HG03521 (cell line): ENCODE data around the gene TINAGL1.

Experiments
- ATAC-seq: cut with Tn5 transposase; IDR thresholded peaks from one replicate; pipeline ENCODE4 v1.9.1; 2021; ENCODE audit warnings: mild to moderate bottlenecking, moderate library complexity; ENCODE audit not compliant: unreplicated experiment

The TINAGL1 gene

DNA sequence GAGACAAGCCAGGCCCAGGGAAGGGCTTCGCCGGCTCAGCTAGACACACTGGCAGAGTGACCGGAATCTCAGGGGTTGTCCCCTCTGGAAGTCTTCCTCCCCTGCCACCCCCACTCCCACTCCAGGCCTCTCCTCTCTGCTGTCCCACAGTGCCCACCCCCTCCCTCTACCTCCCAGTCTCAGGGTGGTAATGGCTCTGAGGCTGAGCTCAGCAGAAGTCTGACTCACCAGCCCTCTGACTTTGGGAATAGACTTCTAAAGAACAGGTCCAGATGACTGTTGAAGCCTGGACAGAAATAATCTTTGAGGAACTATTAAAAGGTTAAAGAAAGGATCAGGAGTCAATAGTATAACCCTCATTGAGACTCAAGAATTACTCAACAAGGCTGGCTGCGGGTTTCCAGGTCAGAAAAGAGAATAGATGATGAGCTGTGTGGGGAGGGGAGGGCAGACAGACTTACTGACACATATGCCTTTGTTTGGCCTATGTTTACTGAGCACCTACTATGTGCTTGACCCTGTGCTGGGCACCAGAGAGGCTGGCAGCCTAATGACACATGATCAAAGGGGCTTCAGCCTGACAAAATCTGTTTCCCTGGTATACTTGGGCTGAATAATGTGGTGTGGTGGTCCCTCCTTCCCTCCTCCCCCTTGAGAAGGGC, 49.4 kb downstream of the TINAGL1 start:
- no peak for ATAC-seq

DNA sequence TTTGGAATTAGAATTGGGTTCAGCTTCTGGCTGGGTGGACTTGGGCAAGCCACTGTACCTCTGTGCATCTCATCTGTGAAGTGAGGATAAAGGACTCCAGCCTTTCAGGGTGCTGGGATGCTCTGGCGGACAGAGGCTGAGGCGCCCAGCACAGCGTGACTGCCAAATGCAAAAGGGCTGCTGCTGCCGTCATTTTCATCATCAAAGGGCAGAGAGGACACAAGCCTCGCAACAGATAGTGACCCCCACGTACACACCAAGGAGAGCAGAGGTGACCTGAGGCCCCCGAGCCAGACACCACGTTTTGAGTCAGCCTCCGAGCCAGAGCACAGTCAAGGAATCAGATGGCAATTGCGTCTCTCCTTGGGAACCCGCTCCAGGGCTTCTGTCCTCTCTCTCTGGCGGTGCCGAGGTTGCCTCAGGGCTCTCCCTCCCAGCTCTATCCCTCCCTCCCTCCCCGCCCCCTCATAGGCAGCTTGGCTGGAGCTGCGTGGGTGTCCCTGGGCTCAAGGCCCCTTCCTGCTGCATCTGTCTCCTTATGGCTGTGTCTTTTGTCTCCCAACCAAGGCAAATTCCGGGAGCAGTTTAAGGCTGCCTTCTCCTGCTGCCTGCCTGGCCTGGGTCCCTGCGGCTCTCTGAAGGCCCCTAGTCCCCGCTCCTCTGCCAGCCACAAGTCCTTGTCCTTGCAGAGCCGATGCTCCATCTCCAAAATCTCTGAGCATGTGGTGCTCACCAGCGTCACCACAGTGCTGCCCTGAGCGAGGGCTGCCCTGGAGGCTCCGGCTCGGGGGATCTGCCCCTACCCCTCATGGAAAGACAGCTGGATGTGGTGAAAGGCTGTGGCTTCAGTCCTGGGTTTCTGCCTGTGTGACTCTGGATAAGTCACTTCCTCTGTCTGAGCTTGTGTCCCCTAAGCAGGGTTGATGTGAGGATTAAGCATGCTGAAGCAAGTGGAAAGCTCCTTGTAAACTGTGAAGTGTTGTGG, 50.2 kb downstream of the TINAGL1 start:
- ATAC-seq = no peak

GRCh38 chr1:31627301-31627929, 51.1 kb downstream of the TINAGL1 start:
- no peak for ATAC-seq

DNA sequence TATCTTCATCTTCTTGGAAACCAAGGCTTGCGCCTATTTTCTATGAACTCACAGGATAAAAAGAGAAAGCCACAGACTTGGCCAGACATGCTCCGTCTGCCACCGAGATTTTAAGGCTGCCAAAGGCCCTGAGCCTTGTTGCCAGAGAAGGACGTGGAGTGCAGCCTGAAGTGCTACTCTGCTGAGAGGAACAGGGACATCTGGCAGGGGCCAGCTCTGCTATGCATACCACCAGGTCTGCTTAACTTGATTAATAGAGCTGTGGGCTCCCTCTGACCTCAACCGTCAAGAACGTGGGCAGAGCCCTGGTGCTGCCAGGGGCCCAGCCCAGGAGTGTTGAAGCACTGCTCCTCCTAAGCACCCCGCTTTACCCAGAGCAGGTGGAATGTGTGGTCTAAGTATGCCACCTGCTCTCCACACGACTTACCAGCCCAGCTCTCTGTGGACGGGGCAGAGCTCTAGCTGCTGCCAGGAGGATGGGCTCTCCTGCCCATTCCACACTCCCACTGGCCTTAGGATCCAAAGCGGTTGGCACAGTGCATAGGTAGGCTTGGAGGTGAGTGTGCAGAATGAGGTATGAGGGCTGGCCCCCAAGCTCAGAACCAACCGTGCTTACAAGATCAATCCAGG, 51.7 kb downstream of the TINAGL1 start:
- ATAC-seq = no peak

DNA sequence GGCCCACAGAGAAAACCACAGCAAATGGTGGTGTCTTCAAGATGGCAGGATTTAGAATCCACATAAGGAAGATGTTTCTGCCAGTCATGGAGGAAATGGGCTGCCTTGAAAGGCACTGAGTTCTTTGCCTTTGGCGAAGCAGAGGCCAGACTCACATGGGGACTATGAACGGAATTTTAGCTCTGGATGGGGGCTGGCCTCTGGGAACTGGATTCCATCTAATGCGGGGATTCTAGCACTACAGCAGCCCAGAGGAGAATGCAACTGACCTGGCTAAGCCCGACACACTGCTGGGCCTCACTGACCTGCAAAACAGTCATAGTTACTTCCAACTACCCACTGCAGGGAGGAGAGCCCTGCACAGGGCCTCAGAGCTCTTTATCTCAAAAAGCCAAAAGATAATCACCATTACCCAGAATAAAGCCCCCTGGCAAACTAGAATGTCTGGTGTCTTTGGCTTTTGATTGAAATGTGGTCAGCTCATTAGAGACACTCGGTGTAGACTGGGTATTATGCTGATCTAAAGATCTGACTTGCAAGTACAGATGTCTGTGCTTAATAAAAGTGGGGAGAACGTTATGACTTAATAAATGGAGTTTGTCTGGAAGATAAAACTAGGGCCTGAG, 52.7 kb downstream of the TINAGL1 start:
- no peak for ATAC-seq

DNA sequence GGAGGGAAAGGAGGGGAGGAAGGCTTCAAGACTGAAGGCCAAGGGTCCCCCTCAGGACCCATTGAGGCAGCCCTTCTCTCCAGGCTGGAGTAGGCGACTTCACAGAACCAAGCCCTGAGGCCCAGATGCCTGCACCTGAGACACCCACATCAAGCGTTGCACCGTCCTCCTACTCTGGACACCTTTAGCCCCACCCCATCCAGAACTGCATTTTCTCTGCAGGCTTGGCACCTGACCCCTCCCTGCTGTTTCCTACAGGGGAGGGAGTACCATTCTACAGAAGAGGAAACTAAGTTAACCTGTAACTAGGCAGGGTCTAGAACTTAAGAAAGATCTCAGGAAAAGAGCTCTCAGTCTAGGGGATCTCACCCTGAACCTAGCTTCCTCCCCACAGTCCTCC, 56.3 kb downstream of the TINAGL1 start:
- no peak for ATAC-seq

DNA sequence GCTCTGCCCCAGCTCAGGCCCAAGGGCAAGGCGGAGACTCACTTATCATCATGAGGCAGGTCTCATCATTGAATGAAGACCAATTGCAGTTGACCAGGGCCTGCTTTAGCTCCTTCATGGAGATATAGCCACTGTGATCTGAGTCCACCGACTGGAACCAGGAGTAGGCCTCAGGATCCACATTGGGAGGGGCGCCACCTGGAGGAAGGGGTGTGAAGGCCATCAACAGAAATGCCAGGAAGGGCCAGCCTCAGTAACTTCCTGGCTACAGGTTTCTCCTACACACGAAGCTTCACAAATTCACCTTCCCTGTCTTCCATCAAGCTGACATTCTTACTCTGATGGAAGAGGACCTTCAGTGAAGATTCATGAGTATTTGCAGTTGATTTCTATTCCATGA, 56.8 kb downstream of the TINAGL1 start:
- no peak for ATAC-seq
